B cell (primary cell): Measurements from ENCODE around the gene ICA1L. TPM values are rescaled to one million over a fixed set of nuclear protein-coding genes. Genes with fewer than 3 reads are reported as not detected.

Experiments
- ATAC-seq: fragments of 200-7000 bp; cut with Tn5 transposase; one replicate; pipeline ENCODE4 v1.10.0; 2021; ENCODE audit warnings: low read depth, mild to moderate bottlenecking, moderate number of reproducible peaks, moderate library complexity
- CTCF ChIA-PET: fragments of 350-600 bp; sonication (Branson Sonifier 250); formaldehyde crosslinking; loops from one replicate; lab custom pipeline; 2021; ENCODE audit warnings: antibody characterized with exemption, inconsistent platforms; lab: Charles Lee
- POLR2A ChIA-PET: fragments of 350-600 bp; sonication (Branson Sonifier 250); formaldehyde crosslinking; loops from one replicate; lab custom pipeline; 2021; ENCODE audit warnings: antibody characterized with exemption; lab: Charles Lee
- DNase-seq: peaks from one replicate; pipeline ENCODE4 v3.0.0; 2013
- H2AFZ ChIP-seq: 2 replicates; pipeline ENCODE4 v1.6.1; 2012; ENCODE audit warnings: mild to moderate bottlenecking, low read depth, low read length; ENCODE audit not compliant: insufficient read depth, poor library complexity, severe bottlenecking
- H3K27ac ChIP-seq, 2 donors: 1 replicate in 1 of 2; 2 replicates in 1 of 2; pipeline ENCODE4 v1.5.1; 2012 to 2013; ENCODE audit warnings: low read length in 2 of 2, mild to moderate bottlenecking in 2 of 2, moderate library complexity in 1 of 2
- H3K27me3 ChIP-seq, 4 experiments: fragments of 200-600 bp in 1 of 4; sonication (generic) in 1 of 4; replicated peaks in 1 of 4; 1 replicate in 2 of 4; 2 replicates in 2 of 4; pipeline versions ENCODE4 v1.6.1 to v1.7.0; 2013 to 2016; ENCODE audit warnings: low read length in 3 of 4, mild to moderate bottlenecking in 2 of 4, mixed read lengths in 1 of 4, moderate library complexity in 1 of 4; ENCODE audit not compliant: insufficient read depth in 4 of 4, control insufficient read depth in 3 of 4; ENCODE audit errors: control extremely low read depth in 1 of 4
- H3K36me3 ChIP-seq, 2 experiments: replicated peaks in 1 of 2; 1 replicate in 1 of 2; 2 replicates in 1 of 2; pipeline versions ENCODE4 v1.6.1 to v1.7.1; 2013; ENCODE audit warnings: low read length in 1 of 2; ENCODE audit not compliant: insufficient read depth in 2 of 2, control insufficient read depth in 1 of 2; ENCODE audit errors: control extremely low read depth in 1 of 2, extremely low read depth in 1 of 2
- H3K4me1 ChIP-seq, 2 donors: fragments of 200-600 bp in 1 of 2; sonication (generic) in 1 of 2; 1 replicate in 1 of 2; 2 replicates in 1 of 2; pipeline versions ENCODE4 v1.5.1 to v1.6.1; 2013 to 2017; ENCODE audit warnings: low read length in 2 of 2; ENCODE audit not compliant: control insufficient read depth in 2 of 2, insufficient read depth in 2 of 2
- H3K4me2 ChIP-seq: replicated peaks from 2 replicates; pipeline ENCODE3; 2012; ENCODE audit warnings: mild to moderate bottlenecking, low read depth, low read length; ENCODE audit not compliant: poor library complexity, severe bottlenecking
- H3K4me3 ChIP-seq, 5 experiments: fragments of 200-600 bp in 1 of 5; sonication (generic) in 1 of 5; 1 replicate in 3 of 5; 2 replicates in 2 of 5; pipeline versions ENCODE4 v1.5.1 to v1.7.0; 2011 to 2016; ENCODE audit warnings: low read length in 4 of 5, mild to moderate bottlenecking in 4 of 5, low read depth in 2 of 5, control low read depth in 1 of 5, moderate library complexity in 1 of 5; ENCODE audit not compliant: insufficient read depth in 1 of 5; ENCODE audit errors: control extremely low read depth in 1 of 5, extremely low read depth in 1 of 5
- H3K79me2 ChIP-seq: fragments of 200-600 bp; sonication (generic); one replicate; pipeline ENCODE4 v1.6.0; 2016; ENCODE audit warnings: low read length; ENCODE audit not compliant: control insufficient read depth, insufficient read depth
- H3K9ac ChIP-seq: fragments of 200-600 bp; sonication (generic); 2 replicates; pipeline ENCODE4 v1.6.1; 2017; ENCODE audit warnings: mild to moderate bottlenecking, low read length, moderate library complexity
- H3K9me3 ChIP-seq, 3 donors: one replicate each; pipeline versions ENCODE4 v1.6.1 to v1.7.1; 2013; ENCODE audit warnings: low read length in 2 of 3; ENCODE audit not compliant: control insufficient read depth in 2 of 3, insufficient read depth in 1 of 3; ENCODE audit errors: control extremely low read depth in 1 of 3
- H4K20me1 ChIP-seq: 2 replicates; pipeline ENCODE4 v1.6.0; 2012; ENCODE audit warnings: mild to moderate bottlenecking, low read length; ENCODE audit not compliant: insufficient read depth, control insufficient read depth, poor library complexity, severe bottlenecking
- H3K27ac Mint-ChIP-seq: one replicate; pipeline ENCODE4 v1.8.0; 2021; ENCODE audit warnings: mixed read lengths
- H3K27me3 Mint-ChIP-seq: one replicate; pipeline ENCODE4 v1.8.0; 2021; ENCODE audit warnings: mixed read lengths
- H3K4me1 Mint-ChIP-seq: one replicate; pipeline ENCODE4 v1.8.0; 2021; ENCODE audit warnings: mixed read lengths
- H3K4me3 Mint-ChIP-seq: one replicate; pipeline ENCODE4 v1.8.0; 2021; ENCODE audit warnings: mixed read lengths
- H3K9me3 Mint-ChIP-seq: one replicate; pipeline ENCODE4 v1.8.0; 2022; ENCODE audit warnings: mixed read lengths; ENCODE audit not compliant: insufficient read depth
- EZH2 ChIP-seq: IDR thresholded peaks from 2 replicates; pipeline ENCODE4 v1.6.1; 2012; ENCODE audit warnings: borderline replicate concordance, low read depth, mild to moderate bottlenecking, moderate library complexity, low read length; ENCODE audit not compliant: insufficient read depth, poor library complexity, severe bottlenecking
- WGBS: methylation state at CpG from one replicate; pipeline ENCODE4 v1.1.5; 2013; ENCODE audit warnings: missing lambda C conversion rate; ENCODE audit not compliant: insufficient coverage; 5-methylcytosine and 5-hydroxymethylcytosine counted together
- intact Hi-C: fragments of 100-400 bp; cut with micrococcal nuclease; formaldehyde crosslinking; loops from one replicate; pipeline ENCODE4 v1.10.0; 2022
- polyA plus RNA-seq: library from polyadenylated mRNA; depleted of rRNA; stranded (reverse); fragments of >200 nt; gene quantifications from 2 replicates; pipeline ENCODE4 v1.2.3, GENCODE V29; 2012
- total RNA-seq, 2 donors: library from RNA; stranded (reverse); fragments of 120-200 nt in 1 of 2; gene quantifications; 1 replicate in 1 of 2; 2 replicates in 1 of 2; pipeline versions ENCODE4 v1.2.3 to v1.2.4, GENCODE V29; 2013 to 2022
- TF ChIP-seq, protein P1 (sequence below): fragments of 200-600 bp; IDR thresholded peaks from one replicate; pipeline ENCODE4 v1.8.0; 2022; ENCODE audit warnings: antibody characterized with exemption, mild to moderate bottlenecking

Gene ICA1L
- total and polyA plus RNA-seq, 2 donors (not counting 1 experiment from before 2014, with no cell fraction given): 2.4 to 6.8 TPM

DNA sequence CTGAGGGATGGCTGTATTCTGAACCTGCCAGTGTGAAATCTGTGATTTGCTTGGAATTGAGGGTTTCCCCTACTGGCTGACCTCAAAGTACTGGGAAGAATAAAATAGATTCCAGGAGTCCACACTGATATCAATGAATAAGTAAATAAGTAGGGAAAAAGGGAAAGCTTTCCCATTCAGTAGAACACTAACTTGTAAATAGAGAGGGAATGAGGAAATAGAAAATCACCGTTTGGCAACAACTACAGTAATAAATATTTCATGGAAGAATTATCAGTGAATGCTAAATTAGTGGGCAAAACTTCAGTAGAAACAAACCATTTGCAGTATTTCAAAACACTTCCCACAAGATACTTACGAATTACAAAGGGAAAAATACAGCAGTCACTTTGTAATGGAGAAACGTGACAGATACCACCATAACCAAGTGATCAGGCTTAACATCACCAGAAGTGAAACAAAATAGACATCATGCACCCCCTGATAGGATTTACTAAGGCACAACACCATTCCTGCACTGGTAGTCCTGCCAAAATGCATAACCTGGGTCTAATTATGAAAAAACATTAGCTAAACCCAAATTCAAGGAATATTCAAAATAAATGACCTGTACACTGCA is 88.5 kb downstream of the ICA1L start:
- Histone ChIP-seq H3K9ac (no peak overlapping the region), H3K27ac (no peak overlapping the region), H3K4me1 (no peaks in the 10 kb centered on the region), H2AFZ (no peak overlapping the region), H3K9me3 (no peaks in the 10 kb centered on the region), H3K4me2 (no peak overlapping the region), H3K4me3 (no peak overlapping the region), H3K36me3 (peaks cover 15 to 67% of the 10 kb centered on the region in 2 experiments), H4K20me1 (no peaks in the 10 kb centered on the region), H3K27me3 (no peaks in the 10 kb centered on the region), H3K79me2 (no peaks in the 10 kb centered on the region)
- peaks cover 6% of the 10 kb centered on the region for H3K4me1 Mint-ChIP-seq
- H3K27me3 Mint-ChIP-seq: no peaks in the 10 kb centered on the region
- DNase-seq (no peak), ATAC-seq (no peak)
- intact Hi-C loops: no loop called here
- ChIA-PET POLR2A (no interaction called here), CTCF (no interaction called here)
- H3K9me3 Mint-ChIP-seq: no peaks in the 10 kb centered on the region
- H3K27ac Mint-ChIP-seq: no peak overlapping the region
- no peak overlapping the region for H3K4me3 Mint-ChIP-seq
- TF ChIP-seq EZH2: no peak
- TF ChIP-seq, protein P1, sequence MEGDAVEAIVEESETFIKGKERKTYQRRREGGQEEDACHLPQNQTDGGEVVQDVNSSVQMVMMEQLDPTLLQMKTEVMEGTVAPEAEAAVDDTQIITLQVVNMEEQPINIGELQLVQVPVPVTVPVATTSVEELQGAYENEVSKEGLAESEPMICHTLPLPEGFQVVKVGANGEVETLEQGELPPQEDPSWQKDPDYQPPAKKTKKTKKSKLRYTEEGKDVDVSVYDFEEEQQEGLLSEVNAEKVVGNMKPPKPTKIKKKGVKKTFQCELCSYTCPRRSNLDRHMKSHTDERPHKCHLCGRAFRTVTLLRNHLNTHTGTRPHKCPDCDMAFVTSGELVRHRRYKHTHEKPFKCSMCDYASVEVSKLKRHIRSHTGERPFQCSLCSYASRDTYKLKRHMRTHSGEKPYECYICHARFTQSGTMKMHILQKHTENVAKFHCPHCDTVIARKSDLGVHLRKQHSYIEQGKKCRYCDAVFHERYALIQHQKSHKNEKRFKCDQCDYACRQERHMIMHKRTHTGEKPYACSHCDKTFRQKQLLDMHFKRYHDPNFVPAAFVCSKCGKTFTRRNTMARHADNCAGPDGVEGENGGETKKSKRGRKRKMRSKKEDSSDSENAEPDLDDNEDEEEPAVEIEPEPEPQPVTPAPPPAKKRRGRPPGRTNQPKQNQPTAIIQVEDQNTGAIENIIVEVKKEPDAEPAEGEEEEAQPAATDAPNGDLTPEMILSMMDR: no peak
- 100% methylated on average over 2 of the region's 3 CpGs for WGBS

DNA sequence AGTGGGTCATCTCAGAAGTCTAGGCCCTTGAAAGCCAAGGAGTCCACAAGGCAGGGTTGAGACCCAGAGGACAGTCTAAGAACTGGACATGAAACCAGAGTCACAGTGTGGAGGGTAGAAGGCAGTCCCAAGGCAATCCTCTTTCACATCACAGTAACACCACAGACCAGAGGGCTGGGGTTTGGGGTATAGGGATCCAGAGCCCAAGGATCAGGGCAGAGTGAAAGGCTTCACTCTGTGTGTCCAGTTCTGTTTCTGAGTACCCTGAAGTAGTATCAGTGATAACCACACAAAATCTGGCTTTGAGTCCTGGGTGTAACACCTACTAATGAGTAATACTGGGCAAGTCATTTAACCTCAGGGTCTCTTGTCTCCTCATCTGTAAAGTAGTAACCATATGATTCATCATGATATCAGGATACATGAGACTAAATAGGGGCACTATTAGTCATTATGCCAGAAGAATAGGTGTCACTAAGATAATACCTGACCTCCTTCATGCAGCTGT is 91.0 kb downstream of the ICA1L start:
- H3K27ac Mint-ChIP-seq: no peak overlapping the region
- Histone ChIP-seq H3K4me1 (no peaks in the 10 kb centered on the region), H3K4me2 (no peak overlapping the region), H2AFZ (no peak overlapping the region), H3K9ac (no peak overlapping the region), H3K27ac (no peak overlapping the region), H3K79me2 (no peaks in the 10 kb centered on the region), H3K27me3 (no peaks in the 10 kb centered on the region), H3K9me3 (no peaks in the 10 kb centered on the region), H3K36me3 (peaks cover 17 to 55% of the 10 kb centered on the region in 2 experiments), H3K4me3 (no peak overlapping the region), H4K20me1 (no peaks in the 10 kb centered on the region)
- H3K27me3 Mint-ChIP-seq: no peaks in the 10 kb centered on the region
- ChIA-PET POLR2A (no interaction called here), CTCF (no interaction called here)
- no peak overlapping the region for H3K4me3 Mint-ChIP-seq
- peaks cover 6% of the 10 kb centered on the region for H3K4me1 Mint-ChIP-seq
- H3K9me3 Mint-ChIP-seq: no peaks in the 10 kb centered on the region
- no peak for ATAC-seq
- no peak for DNase-seq
- intact Hi-C loops: no loop called here
- TF ChIP-seq EZH2: no peak
- TF ChIP-seq, protein P1: no peak
